ENCODE measurements around the gene PCDHA7.
"Not testable (repeated sequence)": the region's sequence is repeated elsewhere in the genome, so short reads cannot be mapped to it uniquely, and the experiment has no call there.

PCDHA7 gene, protein sequence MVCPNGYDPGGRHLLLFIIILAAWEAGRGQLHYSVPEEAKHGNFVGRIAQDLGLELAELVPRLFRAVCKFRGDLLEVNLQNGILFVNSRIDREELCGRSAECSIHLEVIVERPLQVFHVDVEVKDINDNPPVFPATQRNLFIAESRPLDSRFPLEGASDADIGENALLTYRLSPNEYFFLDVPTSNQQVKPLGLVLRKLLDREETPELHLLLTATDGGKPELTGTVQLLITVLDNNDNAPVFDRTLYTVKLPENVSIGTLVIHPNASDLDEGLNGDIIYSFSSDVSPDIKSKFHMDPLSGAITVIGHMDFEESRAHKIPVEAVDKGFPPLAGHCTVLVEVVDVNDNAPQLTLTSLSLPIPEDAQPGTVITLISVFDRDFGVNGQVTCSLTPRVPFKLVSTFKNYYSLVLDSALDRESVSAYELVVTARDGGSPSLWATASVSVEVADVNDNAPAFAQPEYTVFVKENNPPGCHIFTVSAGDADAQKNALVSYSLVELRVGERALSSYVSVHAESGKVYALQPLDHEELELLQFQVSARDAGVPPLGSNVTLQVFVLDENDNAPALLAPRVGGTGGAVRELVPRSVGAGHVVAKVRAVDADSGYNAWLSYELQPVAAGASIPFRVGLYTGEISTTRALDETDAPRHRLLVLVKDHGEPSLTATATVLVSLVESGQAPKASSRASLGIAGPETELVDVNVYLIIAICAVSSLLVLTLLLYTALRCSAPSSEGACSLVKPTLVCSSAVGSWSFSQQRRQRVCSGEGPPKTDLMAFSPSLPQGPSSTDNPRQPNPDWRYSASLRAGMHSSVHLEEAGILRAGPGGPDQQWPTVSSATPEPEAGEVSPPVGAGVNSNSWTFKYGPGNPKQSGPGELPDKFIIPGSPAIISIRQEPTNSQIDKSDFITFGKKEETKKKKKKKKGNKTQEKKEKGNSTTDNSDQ

DNA sequence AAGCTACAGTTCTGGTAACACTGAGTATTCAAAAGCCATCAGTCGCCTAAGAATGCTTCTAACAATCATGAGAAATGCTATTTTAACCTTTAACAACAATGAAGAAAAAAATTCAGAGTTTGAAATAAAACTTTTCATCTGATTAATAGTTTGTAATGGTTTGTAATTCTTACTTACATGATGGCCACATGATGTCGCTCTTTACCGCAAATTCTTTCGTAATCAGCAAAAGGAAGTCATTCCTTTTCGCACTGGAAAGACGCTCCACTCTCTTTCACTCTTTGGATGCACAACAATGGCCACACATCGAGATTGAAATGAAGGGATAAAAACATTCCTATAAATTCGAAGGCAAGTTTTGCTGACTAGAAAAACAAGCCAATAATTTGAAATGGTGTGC lies at the start of gene PCDHA7:
Gene PCDHA7, plus strand, starts transcription at position 277 of the 400 bp plus-strand sequence. Its CDS starts 115 bp downstream, at position 392.
- DNase-seq = no peak

GRCh38 chr5:140785905-140786686 lies 48.0 kb upstream of the PCDHA7 start, which contains the start of gene PCDHA1:
TSS of gene PCDHA1 (plus strand) at chr5:140786140.
- DNase-seq = no peak

DNA sequence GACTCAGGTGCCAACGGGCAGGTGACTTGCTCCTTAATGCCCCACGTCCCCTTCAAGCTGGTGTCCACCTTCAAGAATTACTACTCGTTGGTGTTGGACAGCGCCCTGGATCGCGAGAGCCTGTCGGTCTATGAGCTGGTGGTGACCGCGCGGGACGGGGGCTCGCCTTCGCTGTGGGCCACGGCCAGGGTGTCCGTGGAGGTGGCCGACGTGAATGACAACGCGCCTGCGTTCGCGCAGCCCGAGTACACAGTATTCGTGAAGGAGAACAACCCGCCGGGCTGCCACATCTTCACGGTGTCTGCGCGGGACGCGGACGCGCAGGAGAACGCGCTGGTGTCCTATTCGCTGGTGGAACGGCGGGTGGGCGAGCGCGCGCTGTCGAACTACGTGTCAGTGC lies 46.6 kb upstream of the PCDHA7 start:
- DNase-seq = not testable (repeated sequence)

- DNase-seq = not testable (repeated sequence)
Measured at GRCh38 chr5:140787849-140788504, 46.1 kb upstream of the PCDHA7 start.

GRCh38 chr5:140791089-140791488 lies 43.0 kb upstream of the PCDHA7 start:
- no peak for DNase-seq

- DNase-seq = no peak
Measured at GRCh38 chr5:140794595-140795258, 39.3 kb upstream of the PCDHA7 start, which contains the start of gene PCDHA2. TSS of gene PCDHA2 (plus strand) at chr5:140794852.

- DNase-seq = no peak
Measured at GRCh38 chr5:140795259-140795641, 38.8 kb upstream of the PCDHA7 start.

GRCh38 chr5:140796072-140796717 lies 37.9 kb upstream of the PCDHA7 start:
- DNase-seq = not testable (repeated sequence)

DNA sequence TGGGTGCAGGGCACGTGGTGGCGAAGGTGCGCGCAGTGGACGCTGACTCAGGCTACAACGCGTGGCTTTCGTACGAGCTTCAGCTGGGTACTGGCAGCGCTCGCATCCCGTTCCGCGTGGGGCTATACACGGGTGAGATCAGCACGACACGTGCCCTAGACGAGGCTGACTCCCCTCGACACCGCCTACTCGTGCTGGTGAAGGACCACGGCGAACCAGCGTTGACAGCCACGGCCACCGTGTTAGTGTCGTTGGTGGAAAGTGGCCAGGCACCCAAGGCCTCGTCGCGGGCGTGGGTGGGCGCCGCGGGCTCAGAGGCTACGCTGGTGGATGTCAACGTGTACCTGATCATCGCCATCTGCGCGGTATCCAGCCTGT lies 37.4 kb upstream of the PCDHA7 start:
- no peak for DNase-seq

DNA sequence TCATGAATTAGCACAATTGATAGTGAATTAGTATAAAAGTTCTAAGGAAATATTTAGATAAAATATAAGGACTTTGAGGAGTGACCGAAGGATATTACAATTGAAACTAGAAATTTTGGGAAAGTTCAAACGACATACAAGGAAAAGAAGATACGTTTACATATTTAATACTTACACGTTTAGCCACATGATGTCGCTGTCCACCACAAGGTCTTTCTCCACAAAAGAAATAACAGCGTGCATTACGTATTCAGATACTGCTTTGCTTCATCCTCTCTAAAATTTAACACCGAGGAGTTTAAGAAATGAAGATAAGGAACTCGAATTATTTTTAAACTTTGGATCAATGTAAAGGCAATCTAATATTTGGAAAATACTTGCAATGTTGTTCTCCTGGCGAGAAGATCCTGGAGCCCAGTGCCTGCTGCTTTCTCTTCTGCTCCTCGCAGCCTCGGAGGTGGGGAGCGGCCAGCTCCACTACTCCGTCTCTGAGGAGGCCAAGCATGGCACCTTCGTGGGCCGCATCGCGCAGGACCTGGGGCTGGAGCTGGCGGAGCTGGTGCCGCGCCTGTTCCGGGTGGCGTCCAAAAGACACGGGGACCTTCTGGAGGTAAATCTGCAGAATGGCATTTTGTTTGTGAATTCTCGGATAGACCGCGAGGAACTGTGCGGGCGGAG lies 33.1 kb upstream of the PCDHA7 start, which contains the start of gene PCDHA3:
Gene PCDHA3, plus strand, starts transcription at position 242 of the 678 bp plus-strand sequence.
- DNase-seq = no peak

GRCh38 chr5:140801494-140801841 lies 32.6 kb upstream of the PCDHA7 start:
- no peak for DNase-seq

- not testable (repeated sequence) for DNase-seq
Measured at GRCh38 chr5:140802381-140802780, 31.7 kb upstream of the PCDHA7 start.

DNA sequence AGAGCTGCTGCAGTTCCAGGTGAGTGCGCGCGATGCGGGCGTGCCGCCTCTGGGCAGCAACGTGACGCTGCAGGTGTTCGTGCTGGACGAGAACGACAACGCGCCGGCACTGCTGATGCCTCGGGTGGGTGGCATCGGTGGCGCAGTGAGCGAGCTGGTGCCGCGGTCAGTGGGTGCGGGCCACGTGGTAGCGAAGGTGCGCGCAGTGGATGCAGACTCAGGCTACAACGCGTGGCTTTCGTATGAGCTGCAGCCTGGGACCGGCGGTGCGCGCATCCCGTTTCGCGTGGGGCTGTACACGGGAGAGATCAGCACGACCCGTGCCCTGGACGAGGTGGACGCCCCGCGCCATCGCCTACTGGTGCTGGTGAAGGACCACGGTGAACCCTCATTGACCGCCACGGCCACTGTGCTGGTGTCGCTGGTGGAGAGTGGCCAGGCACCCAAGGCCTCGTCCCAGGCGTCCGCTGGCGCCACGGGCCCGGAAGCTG lies 31.2 kb upstream of the PCDHA7 start:
- no peak for DNase-seq

DNA sequence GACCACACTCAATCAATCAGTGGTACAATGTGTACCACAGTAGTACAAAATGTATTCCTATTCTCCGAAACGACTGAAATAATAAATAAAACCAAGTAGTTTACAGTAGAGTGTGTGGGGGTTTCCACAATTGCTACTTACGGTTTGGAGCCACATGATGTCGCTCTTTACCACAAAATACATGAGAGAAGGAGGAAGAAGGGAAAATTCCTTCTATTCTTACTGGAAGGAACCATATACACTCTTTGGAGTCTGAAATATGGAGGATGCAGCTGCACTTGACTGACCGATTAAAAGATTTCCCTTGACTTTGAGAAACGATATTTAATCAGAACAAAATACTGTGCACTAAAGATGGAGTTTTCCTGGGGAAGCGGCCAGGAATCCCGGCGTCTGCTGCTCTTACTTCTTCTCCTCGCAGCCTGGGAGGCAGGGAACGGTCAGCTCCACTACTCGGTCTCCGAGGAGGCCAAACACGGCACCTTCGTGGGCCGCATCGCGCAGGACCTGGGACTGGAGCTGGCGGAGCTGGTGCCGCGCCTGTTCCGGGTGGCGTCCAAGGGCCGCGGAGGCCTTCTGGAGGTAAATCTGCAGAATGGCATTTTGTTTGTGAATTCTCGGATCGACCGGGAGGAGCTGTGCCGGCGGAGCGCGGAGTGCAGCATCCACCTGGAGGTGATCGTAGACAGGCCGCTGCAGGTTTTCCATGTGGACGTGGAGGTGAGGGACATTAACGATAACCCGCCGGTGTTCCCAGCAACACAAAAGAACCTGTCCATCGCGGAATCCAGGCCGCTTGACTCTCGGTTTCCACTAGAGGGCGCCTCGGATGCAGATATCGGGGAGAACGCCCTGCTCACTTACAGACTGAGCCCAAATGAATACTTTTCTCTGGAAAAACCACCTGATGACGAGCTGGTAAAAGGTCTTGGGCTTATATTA lies 27.0 kb upstream of the PCDHA7 start, which contains the start of gene PCDHA4:
Gene PCDHA4, plus strand, starts transcription at position 235 of the 942 bp plus-strand sequence.
- no peak for DNase-seq

- DNase-seq = not testable (repeated sequence)
Measured at GRCh38 chr5:140808241-140808888, 25.7 kb upstream of the PCDHA7 start.

GRCh38 chr5:140808889-140809291 lies 25.2 kb upstream of the PCDHA7 start:
- DNase-seq = no peak

DNA sequence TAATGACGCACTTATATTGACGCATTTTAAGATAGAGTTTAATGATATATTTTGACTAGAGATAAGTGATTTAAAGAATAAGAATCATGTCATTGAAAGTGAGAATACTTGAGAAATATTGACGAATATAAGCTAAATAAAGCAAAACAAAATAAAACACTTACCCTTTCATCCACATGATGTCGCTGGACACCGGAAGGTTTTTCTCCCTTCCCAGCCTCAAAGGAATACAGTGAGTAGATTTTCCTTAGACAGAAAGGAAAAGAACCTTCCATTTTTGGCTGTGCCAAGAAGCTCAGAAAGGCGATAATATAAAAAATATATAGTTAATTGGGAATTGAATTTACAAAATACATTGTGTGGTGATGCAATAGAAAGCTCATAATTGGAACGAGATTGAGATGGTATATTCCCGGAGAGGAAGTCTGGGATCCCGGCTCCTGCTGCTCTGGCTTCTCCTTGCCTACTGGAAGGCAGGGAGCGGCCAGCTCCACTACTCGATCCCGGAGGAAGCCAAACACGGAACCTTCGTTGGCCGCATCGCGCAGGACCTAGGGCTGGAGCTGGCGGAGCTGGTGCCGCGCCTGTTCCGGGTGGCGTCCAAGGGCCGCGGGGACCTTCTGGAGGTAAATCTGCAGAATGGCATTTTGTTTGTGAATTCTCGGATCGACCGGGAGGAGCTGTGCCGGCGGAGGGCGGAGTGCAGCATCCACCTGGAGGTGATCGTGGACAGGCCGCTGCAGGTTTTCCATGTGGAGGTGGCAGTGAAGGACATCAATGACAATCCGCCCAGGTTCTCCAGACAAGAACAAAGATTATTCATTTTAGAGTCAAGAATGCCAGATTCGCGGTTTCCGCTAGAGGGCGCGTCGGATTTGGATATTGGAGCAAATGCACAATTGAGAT lies 12.4 kb upstream of the PCDHA7 start, which contains the start of gene PCDHA5:
Gene PCDHA5, plus strand, starts transcription at position 239 of the 906 bp plus-strand sequence.
- DNase-seq = no peak

Data from NK-92 treated with Interleukin-12 subunit alpha and Interleukin-12 subunit beta, amount 100 ng/mL, for 24 hours (cell line).